Esophagus muscularis mucosa (tissue), 4 donors: ENCODE results near the gene TXNRD2. TPM values are rescaled to one million over a fixed set of nuclear protein-coding genes. Genes with fewer than 3 reads are reported as not detected.
"Not testable (repeated sequence)": the region's sequence is repeated elsewhere in the genome, so short reads cannot be mapped to it uniquely, and the experiment has no call there.

Experiments used
- DNase-seq: peaks from one replicate; pipeline ENCODE4 v3.0.0-alpha.2; 2017; ENCODE audit errors: extremely low spot score
- H3K27ac ChIP-seq, 4 donors: fragments of 200-600 bp; sonication (generic); replicated peaks in 1 of 4; 1 replicate in 3 of 4; 2 replicates in 1 of 4; pipeline ENCODE4 v1.5.1; 2016 to 2019; ENCODE audit warnings: mild to moderate bottlenecking in 1 of 4
- H3K27me3 ChIP-seq, 4 donors: fragments of 200-600 bp; sonication (generic); one replicate each; pipeline versions ENCODE4 v1.5.1 to v1.6.0; 2016 to 2019
- H3K36me3 ChIP-seq, 4 donors: fragments of 200-600 bp; sonication (generic); one replicate each; pipeline ENCODE4 v1.5.1; 2016 to 2019
- H3K4me1 ChIP-seq, 4 donors: fragments of 200-600 bp; sonication (generic); one replicate each; pipeline ENCODE4 v1.5.1; 2016 to 2019
- H3K4me3 ChIP-seq, 4 donors: fragments of 200-600 bp; sonication (generic); 1 replicate in 2 of 4; 2 replicates in 2 of 4; pipeline ENCODE4 v1.5.1; 2016 to 2019; ENCODE audit warnings: mild to moderate bottlenecking in 4 of 4, moderate library complexity in 1 of 4
- H3K9me3 ChIP-seq, 4 donors: fragments of 200-600 bp; sonication (generic); 1 replicate in 3 of 4; 2 replicates in 1 of 4; pipeline ENCODE4 v1.5.1; 2016 to 2019
- CTCF ChIP-seq, 3 experiments: fragments of 200-600 bp in 2 of 3; fragments of 450-650 bp in 1 of 3; sonication (generic) in 2 of 3; IDR thresholded peaks; one replicate each; pipeline ENCODE4 v1.5.1; 2017 to 2019; ENCODE audit warnings: antibody characterized with exemption in 3 of 3, mild to moderate bottlenecking in 2 of 3, moderate library complexity in 1 of 3
- EP300 ChIP-seq: sonication (generic); formaldehyde crosslinking; IDR thresholded peaks from one replicate; pipeline ENCODE4 v1.6.1; 2017; ENCODE audit warnings: antibody characterized with exemption
- POLR2A ChIP-seq: fragments of 450-650 bp; IDR thresholded peaks from one replicate; pipeline ENCODE4 v1.6.1; 2017; ENCODE audit warnings: antibody characterized with exemption, moderate library complexity, mild to moderate bottlenecking, low read depth
- POLR2AphosphoS5 ChIP-seq, 2 donors: sonication (generic); formaldehyde crosslinking; IDR thresholded peaks; one replicate each; pipeline ENCODE4 v1.6.1; 2017; ENCODE audit warnings: antibody characterized with exemption in 2 of 2
- whole genome bisulfite sequencing: methylation state at CpG from one replicate; pipeline ENCODE4 v1.1.5; 2018; 5-methylcytosine and 5-hydroxymethylcytosine counted together
- intact Hi-C: fragments of 100-400 bp; cut with DNase I; formaldehyde crosslinking; loops from one replicate; pipeline ENCODE4 v1.15.1; 2023
- total RNA-seq, 4 donors: library from RNA; depleted of rRNA; stranded (reverse); fragments of >200 nt; gene quantifications; one replicate each; pipeline versions ENCODE4 v1.1.0 to v1.2.1, GENCODE V29; 2016

TXNRD2 gene
- total RNA-seq, 4 donors from 2014 or later, result 12.9 to 27.2 (median 23.9) TPM

- no peaks in the 10 kb centered on the region for H3K27me3 ChIP-seq
- TF ChIP-seq POLR2A (no peak), CTCF (IDR thresholded peaks at IDR 0.05) (no peak), EP300 (no peak), POLR2AphosphoS5 (IDR thresholded peaks at IDR 0.05) (no peak)
- no peak overlapping the region for H3K27ac ChIP-seq
- DNase-seq, result no peak
- H3K36me3 ChIP-seq, result no peaks in the 10 kb centered on the region
- H3K9me3 ChIP-seq, result no peaks in the 10 kb centered on the region
- H3K4me1 ChIP-seq, result peaks cover 0 to 4% (median 2%) of the 10 kb centered on the region in 4 donors
- 93% methylated on average over 6 of the region's 6 CpGs for WGBS
- H3K4me3 ChIP-seq, result no peak overlapping the region
- intact Hi-C loops, result no loop called here
These were observed 103.7 kb downstream of the TXNRD2 start for GRCh38 chr22:19837915-19838314.

GRCh38 chr22:19836512-19836911 is 105.1 kb downstream of the TXNRD2 start:
- no peaks in the 10 kb centered on the region for H3K9me3 ChIP-seq
- TF ChIP-seq POLR2A (no peak), EP300 (no peak), CTCF (IDR thresholded peaks at IDR 0.05) (no peak), POLR2AphosphoS5 (IDR thresholded peaks at IDR 0.05) (no peak)
- H3K4me1 ChIP-seq, result no peaks in the 10 kb centered on the region
- no peak overlapping the region for H3K4me3 ChIP-seq
- no peaks in the 10 kb centered on the region for H3K36me3 ChIP-seq
- H3K27me3 ChIP-seq, result no peaks in the 10 kb centered on the region
- intact Hi-C loops, result no loop called here
- no peak for DNase-seq
- no peak overlapping the region for H3K27ac ChIP-seq

GRCh38 chr22:19834599-19834998 is 107.0 kb downstream of the TXNRD2 start:
- H3K4me1 ChIP-seq, result no peaks in the 10 kb centered on the region
- no peak for DNase-seq
- no peak overlapping the region for H3K4me3 ChIP-seq
- H3K27me3 ChIP-seq, result no peaks in the 10 kb centered on the region
- TF ChIP-seq POLR2AphosphoS5 (IDR thresholded peaks at IDR 0.05), result no peak
- no peak for TF ChIP-seq POLR2A
- TF ChIP-seq CTCF (IDR thresholded peaks at IDR 0.05), result no peak
- no peak for TF ChIP-seq EP300
- H3K36me3 ChIP-seq, result no peaks in the 10 kb centered on the region
- intact Hi-C loops, result no loop called here
- H3K9me3 ChIP-seq, result no peaks in the 10 kb centered on the region
- H3K27ac ChIP-seq, result no peak overlapping the region

GRCh38 chr22:19833327-19833726 is 108.3 kb downstream of the TXNRD2 start:
- H3K27ac ChIP-seq, H3K27me3 ChIP-seq, DNase-seq, H3K36me3 ChIP-seq, H3K4me1 ChIP-seq, H3K4me3 ChIP-seq, intact Hi-C loops, H3K9me3 ChIP-seq: not testable (repeated sequence)
- WGBS, result 95% methylated on average over 9 of the region's 9 CpGs

- Histone ChIP-seq H3K27ac (no peak overlapping the region), H3K9me3 (no peaks in the 10 kb centered on the region), H3K4me1 (no peaks in the 10 kb centered on the region), H3K4me3 (no peak overlapping the region), H3K27me3 (no peaks in the 10 kb centered on the region), H3K36me3 (no peaks in the 10 kb centered on the region)
- DNase-seq, result no peak
- 88% methylated on average over 7 of the region's 7 CpGs for WGBS
- intact Hi-C loops, result no loop called here
- TF ChIP-seq CTCF (IDR thresholded peaks at IDR 0.05) (no peak), EP300 (no peak), POLR2AphosphoS5 (IDR thresholded peaks at IDR 0.05) (no peak), POLR2A (no peak)
These were observed 109.0 kb downstream of the TXNRD2 start for GRCh38 chr22:19832476-19833108.

GRCh38 chr22:19831979-19832378 is 109.6 kb downstream of the TXNRD2 start:
- H3K9me3 ChIP-seq, H3K27me3 ChIP-seq, H3K36me3 ChIP-seq, H3K4me3 ChIP-seq, intact Hi-C loops, H3K27ac ChIP-seq, DNase-seq, H3K4me1 ChIP-seq: not testable (repeated sequence)
- WGBS, result 98% methylated on average over 3 of the region's 3 CpGs
